Pancreas (tissue), 10 donors: ENCODE data around the gene GPX3. TPM values are rescaled to one million over a fixed set of nuclear protein-coding genes. Genes with fewer than 3 reads are reported as not detected.

Experiments used
- ATAC-seq, 4 donors: fragments of 200-7000 bp; cut with Tn5 transposase; one replicate each; pipeline versions ENCODE4 v1.8.0 to v1.9.1; 2020; ENCODE audit warnings: mild to moderate bottlenecking in 4 of 4, moderate library complexity in 4 of 4
- DNase-seq, 6 donors: peaks; one replicate each; pipeline ENCODE4 v3.0.0-alpha.2; 2020
- FAIRE-seq: peaks from 2 replicates; lab custom pipeline; 2012; peaks lifted over from hg19 to GRCh38; lab: Jason Lieb, UNC
- H3K27ac ChIP-seq, 4 donors: fragments of 200-600 bp; sonication (generic); 1 replicate in 3 of 4; 2 replicates in 1 of 4; pipeline versions ENCODE4 v1.5.0 to v1.8.0; 2020
- H3K27me3 ChIP-seq, 4 donors: fragments of 200-600 bp; one replicate each; pipeline ENCODE4 v1.8.0; 2021
- H3K36me3 ChIP-seq, 3 donors: fragments of 200-600 bp; sonication (generic) in 1 of 3; one replicate each; pipeline versions ENCODE4 v1.5.0 to v1.8.0; 2020 to 2021
- H3K4me1 ChIP-seq, 3 donors: fragments of 200-600 bp; one replicate each; pipeline ENCODE4 v1.8.0; 2021
- H3K4me3 ChIP-seq, 4 donors: fragments of 200-600 bp; sonication (generic) in 2 of 4; one replicate each; pipeline versions ENCODE4 v1.5.0 to v1.8.0; 2020 to 2021
- H3K9me3 ChIP-seq, 4 donors: fragments of 200-600 bp; one replicate each; pipeline ENCODE4 v1.8.0; 2021
- WGBS, 2 donors: extraction: QIAGEN DNeasy Blood & Tissue Kit; methylation state at CpG; one replicate each; pipeline ENCODE4 v1.1.7; 2013; 5-methylcytosine and 5-hydroxymethylcytosine counted together
- intact Hi-C, 3 donors: fragments of 100-400 bp; cut with DNase I; formaldehyde crosslinking; loops; one replicate each; pipeline versions ENCODE4 v1.11.1 to v1.14.2; 2022
- polyA plus RNA-seq, 2 donors: library from polyadenylated mRNA; stranded (reverse); fragments of 200-250 nt; gene quantifications; one replicate each; pipeline ENCODE4 v1.2.3, GENCODE V29; 2013
- total RNA-seq, 6 donors: library from RNA; stranded (reverse); fragmentation: NEBNext Ultra II Directional in 4 of 6; extraction: Animal tissue kit (Norgen Biotek cat#: 25700) in 4 of 6; gene quantifications; one replicate each; pipeline versions ENCODE4 v1.2.1 to v1.2.4, GENCODE V29; 2021 to 2023
- TF ChIP-seq, protein P1 (sequence below), 4 donors: fragments of 200-600 bp; sonication (generic) in 3 of 4; IDR thresholded peaks; one replicate each; pipeline versions ENCODE4 v1.5.0 to v1.8.0; 2021; ENCODE audit warnings: antibody characterized with exemption in 4 of 4
- donor health status: healthy with polysubstance abuse.
- donor health status: DM: no; HTN: no; CAD: no; lungs with moderate emphysema.
- donor health status: DM: no; HTN: no; CAD: no.
- donor health status: control.
- donor health status: control.
- donor health status: Bipolar disorder and iron deficiency.
- donor health status: DM: yes; HTN: yes; CAD: no.
- donor health status: DM: no; HTN: no; CAD: no.
- donor health status: DM: no; HTN: no; CAD: no.
- donor health status: DM: yes; HTN: yes; CAD: no.

The GPX3 gene
- total and polyA plus RNA-seq, 8 donors, result 26.3 to 298 (median 61.6) TPM

- no peaks in the 10 kb centered on the region for H3K27me3 ChIP-seq
- intact Hi-C loops, result no loop called here
- H3K36me3 ChIP-seq, result no peaks in the 10 kb centered on the region
- no peak overlapping the region for H3K27ac ChIP-seq
- ATAC-seq (peak in 3 of 4 donors; percentile 41 to 46 (median 44)), FAIRE-seq (no peak), DNase-seq (no peak)
- WGBS, 2 donors, result 33 to 80% methylated on average over 1 to 2 of the region's 2 CpGs
- no peak overlapping the region for H3K4me3 ChIP-seq
- H3K4me1 ChIP-seq, result no peaks in the 10 kb centered on the region
- no peaks in the 10 kb centered on the region for H3K9me3 ChIP-seq
- TF ChIP-seq, protein P1, sequence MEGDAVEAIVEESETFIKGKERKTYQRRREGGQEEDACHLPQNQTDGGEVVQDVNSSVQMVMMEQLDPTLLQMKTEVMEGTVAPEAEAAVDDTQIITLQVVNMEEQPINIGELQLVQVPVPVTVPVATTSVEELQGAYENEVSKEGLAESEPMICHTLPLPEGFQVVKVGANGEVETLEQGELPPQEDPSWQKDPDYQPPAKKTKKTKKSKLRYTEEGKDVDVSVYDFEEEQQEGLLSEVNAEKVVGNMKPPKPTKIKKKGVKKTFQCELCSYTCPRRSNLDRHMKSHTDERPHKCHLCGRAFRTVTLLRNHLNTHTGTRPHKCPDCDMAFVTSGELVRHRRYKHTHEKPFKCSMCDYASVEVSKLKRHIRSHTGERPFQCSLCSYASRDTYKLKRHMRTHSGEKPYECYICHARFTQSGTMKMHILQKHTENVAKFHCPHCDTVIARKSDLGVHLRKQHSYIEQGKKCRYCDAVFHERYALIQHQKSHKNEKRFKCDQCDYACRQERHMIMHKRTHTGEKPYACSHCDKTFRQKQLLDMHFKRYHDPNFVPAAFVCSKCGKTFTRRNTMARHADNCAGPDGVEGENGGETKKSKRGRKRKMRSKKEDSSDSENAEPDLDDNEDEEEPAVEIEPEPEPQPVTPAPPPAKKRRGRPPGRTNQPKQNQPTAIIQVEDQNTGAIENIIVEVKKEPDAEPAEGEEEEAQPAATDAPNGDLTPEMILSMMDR (IDR thresholded peaks at IDR 0.05), result peak in 2 of 4 donors; percentile 8 to 16
Measured at GRCh38 chr5:151002250-151002649, 18.1 kb upstream of the GPX3 start.

DNA sequence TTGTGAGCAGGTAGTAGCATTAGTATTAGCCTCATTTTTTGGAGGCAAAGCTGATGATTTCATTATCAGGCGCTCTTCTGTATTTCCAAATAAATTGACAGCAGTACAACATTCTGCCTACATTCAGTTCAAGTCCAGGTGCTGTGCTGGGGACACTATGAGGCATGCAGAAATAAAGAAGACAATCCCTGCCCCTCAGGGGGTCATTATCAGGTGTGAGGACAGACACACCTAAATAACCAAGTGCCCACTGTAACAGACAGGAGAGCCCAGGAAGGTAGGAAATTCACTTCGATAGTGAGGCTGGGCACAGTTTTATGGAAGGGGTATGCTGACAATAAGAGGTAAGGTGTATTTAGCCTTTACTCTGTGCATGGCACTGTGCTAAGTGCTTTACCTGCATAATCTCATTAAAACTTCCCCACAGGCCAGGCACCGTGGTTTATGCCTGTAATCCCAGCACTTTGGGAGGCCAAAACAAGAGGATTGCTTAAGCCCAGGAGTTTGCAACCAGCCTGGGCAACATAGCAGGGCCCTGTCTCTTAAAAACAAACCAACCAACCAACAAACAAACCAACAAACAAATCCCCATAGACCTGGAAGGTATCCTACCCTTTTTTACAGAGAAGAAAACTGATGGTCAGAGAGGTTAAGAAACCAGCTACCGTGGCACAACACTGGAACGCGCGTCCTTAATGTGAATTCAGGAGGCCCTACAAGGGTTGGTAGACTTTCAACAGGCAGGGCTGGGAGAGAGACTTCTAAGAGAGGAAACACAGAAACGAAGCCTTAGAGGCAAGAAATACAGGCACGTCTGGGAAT, 17.5 kb upstream of the GPX3 start:
- intact Hi-C loops, result no loop called here
- FAIRE-seq, result no peak
- no peaks in the 10 kb centered on the region for H3K4me1 ChIP-seq
- DNase-seq, result no peak
- no peak overlapping the region for H3K4me3 ChIP-seq
- WGBS, 2 donors, result 87 to 91% methylated on average over 9 of the region's 9 CpGs
- no peaks in the 10 kb centered on the region for H3K9me3 ChIP-seq
- ATAC-seq, result no peak
- no peak overlapping the region for H3K27ac ChIP-seq
- H3K36me3 ChIP-seq, result no peaks in the 10 kb centered on the region
- no peaks in the 10 kb centered on the region for H3K27me3 ChIP-seq
- TF ChIP-seq, protein P1 (IDR thresholded peaks at IDR 0.05), result no peak

- Histone ChIP-seq H3K4me3 (no peak overlapping the region), H3K27ac (no peak overlapping the region), H3K27me3 (no peaks in the 10 kb centered on the region), H3K36me3 (no peaks in the 10 kb centered on the region), H3K9me3 (no peaks in the 10 kb centered on the region), H3K4me1 (no peaks in the 10 kb centered on the region)
- DNase-seq, result no peak
- intact Hi-C loops, result no loop called here
- no peak for ATAC-seq
- FAIRE-seq, result no peak
- 88 to 95% methylated on average over 3 of the region's 3 CpGs for WGBS, 2 donors
- TF ChIP-seq, protein P1 (IDR thresholded peaks at IDR 0.05), result no peak
Measured at GRCh38 chr5:151003503-151003860, 16.9 kb upstream of the GPX3 start.

- FAIRE-seq (no peak), DNase-seq (no peak), ATAC-seq (no peak)
- intact Hi-C loops, result no loop called here
- H3K36me3 ChIP-seq, result no peaks in the 10 kb centered on the region
- H3K27ac ChIP-seq, result no peak overlapping the region
- TF ChIP-seq, protein P1 (IDR thresholded peaks at IDR 0.05), result no peak
- no peaks in the 10 kb centered on the region for H3K4me1 ChIP-seq
- H3K4me3 ChIP-seq, result no peak overlapping the region
- 81 to 85% methylated on average over 2 of the region's 2 CpGs for WGBS, 2 donors
- no peaks in the 10 kb centered on the region for H3K9me3 ChIP-seq
- H3K27me3 ChIP-seq, result no peaks in the 10 kb centered on the region
Measured at GRCh38 chr5:151004499-151004898, 15.9 kb upstream of the GPX3 start.
